Neutrophil (primary cell): ENCODE data around the gene KIR3DL3.
"Not testable (repeated sequence)": the region's sequence is repeated elsewhere in the genome, so short reads cannot be mapped to it uniquely, and the experiment has no call there.

Source experiments
- H3K27ac ChIP-seq: fragments of 200-600 bp; sonication (generic); 2 replicates; pipeline ENCODE4 v1.5.1; 2016; ENCODE audit warnings: mild to moderate bottlenecking, moderate library complexity
- H3K27me3 ChIP-seq: fragments of 200-600 bp; sonication (generic); 2 replicates; pipeline ENCODE4 v1.6.0; 2016; ENCODE audit warnings: mild to moderate bottlenecking
- H3K36me3 ChIP-seq: fragments of 200-600 bp; sonication (generic); 2 replicates; pipeline ENCODE4 v1.5.1; 2017
- H3K4me1 ChIP-seq, 2 experiments: fragments of 200-600 bp in 1 of 2; sonication (generic) in 1 of 2; 1 replicate in 1 of 2; 2 replicates in 1 of 2; pipeline versions ENCODE4 v1.5.1 to v1.6.1; 2013 to 2016; ENCODE audit warnings: low read depth in 1 of 2, low read length in 1 of 2, mild to moderate bottlenecking in 1 of 2, moderate library complexity in 1 of 2; ENCODE audit not compliant: control insufficient read depth in 1 of 2, insufficient read depth in 1 of 2
- H3K4me3 ChIP-seq, 2 experiments: fragments of 200-600 bp in 1 of 2; sonication (generic) in 1 of 2; 1 replicate in 1 of 2; 2 replicates in 1 of 2; pipeline ENCODE4 v1.5.1; 2013 to 2016; ENCODE audit warnings: low read depth in 1 of 2, low read length in 1 of 2, mild to moderate bottlenecking in 1 of 2, moderate library complexity in 1 of 2
- H3K9me3 ChIP-seq: fragments of 200-600 bp; sonication (generic); 2 replicates; pipeline ENCODE4 v1.5.1; 2016
- TF ChIP-seq, protein P1 (sequence below): fragments of 200-600 bp; sonication (generic); IDR thresholded peaks from 2 replicates; pipeline ENCODE4 v1.5.1; 2016; ENCODE audit warnings: antibody characterized with exemption

The KIR3DL3 gene

DNA sequence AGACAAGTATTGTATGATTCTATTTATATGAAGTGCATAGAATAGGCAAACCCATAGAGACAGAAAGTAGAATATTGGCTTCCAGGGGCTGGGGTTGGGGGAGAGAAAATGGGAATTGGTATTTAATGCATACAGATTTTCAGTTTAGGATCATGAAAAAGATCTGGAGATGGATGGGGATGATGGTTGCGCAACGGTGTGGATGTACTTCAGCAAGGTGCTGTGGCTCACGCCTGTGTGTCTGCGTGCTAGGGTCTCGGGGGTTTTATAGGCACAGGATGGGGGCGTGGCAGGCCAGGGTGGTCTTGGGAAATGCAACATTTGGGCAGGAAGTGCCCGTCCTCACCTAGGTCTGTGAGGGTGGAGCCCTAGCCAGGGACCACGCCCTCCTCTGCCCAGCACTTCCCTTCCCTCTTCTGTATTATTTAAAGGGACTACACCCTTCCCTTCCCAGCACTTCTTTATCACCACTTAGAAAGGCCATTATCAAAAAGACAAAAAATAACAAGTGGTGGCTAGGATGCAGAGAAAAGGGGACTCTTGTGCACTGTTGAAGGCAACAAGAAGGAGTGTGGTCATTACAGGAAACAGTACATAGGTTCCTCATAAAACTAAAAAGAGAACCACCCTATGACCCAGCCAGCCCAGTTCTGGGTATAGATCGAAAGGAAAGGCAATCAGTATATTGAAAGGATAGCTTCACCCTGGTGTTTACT is 32.5 kb upstream of the KIR3DL3 start:
- Histone ChIP-seq H3K4me3 (no peak overlapping the region), H3K9me3 (no peaks in the 10 kb centered on the region), H3K4me1 (peaks cover 7 to 9% of the 10 kb centered on the region in 2 experiments), H3K27me3 (peaks cover 41% of the 10 kb centered on the region), H3K36me3 (no peaks in the 10 kb centered on the region), H3K27ac (no peak overlapping the region)
- TF ChIP-seq, protein P1, sequence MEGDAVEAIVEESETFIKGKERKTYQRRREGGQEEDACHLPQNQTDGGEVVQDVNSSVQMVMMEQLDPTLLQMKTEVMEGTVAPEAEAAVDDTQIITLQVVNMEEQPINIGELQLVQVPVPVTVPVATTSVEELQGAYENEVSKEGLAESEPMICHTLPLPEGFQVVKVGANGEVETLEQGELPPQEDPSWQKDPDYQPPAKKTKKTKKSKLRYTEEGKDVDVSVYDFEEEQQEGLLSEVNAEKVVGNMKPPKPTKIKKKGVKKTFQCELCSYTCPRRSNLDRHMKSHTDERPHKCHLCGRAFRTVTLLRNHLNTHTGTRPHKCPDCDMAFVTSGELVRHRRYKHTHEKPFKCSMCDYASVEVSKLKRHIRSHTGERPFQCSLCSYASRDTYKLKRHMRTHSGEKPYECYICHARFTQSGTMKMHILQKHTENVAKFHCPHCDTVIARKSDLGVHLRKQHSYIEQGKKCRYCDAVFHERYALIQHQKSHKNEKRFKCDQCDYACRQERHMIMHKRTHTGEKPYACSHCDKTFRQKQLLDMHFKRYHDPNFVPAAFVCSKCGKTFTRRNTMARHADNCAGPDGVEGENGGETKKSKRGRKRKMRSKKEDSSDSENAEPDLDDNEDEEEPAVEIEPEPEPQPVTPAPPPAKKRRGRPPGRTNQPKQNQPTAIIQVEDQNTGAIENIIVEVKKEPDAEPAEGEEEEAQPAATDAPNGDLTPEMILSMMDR = no peak

DNA sequence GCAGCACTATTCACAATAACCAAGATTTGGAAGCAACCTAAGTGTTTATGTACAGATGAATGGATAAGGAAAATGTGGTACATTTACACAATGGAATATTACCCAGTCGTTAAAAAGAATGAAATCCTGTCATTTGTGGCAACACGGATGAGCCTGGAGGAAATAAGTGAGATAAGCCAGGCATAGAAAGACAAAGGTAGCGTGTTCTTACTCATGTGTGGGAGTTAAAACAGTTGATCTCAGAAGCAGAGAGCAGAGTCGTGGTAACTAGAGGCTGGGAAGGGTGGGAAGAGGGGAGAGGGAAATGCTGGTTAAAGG is 32.0 kb upstream of the KIR3DL3 start:
- H3K27me3 ChIP-seq = peaks cover 36% of the 10 kb centered on the region

DNA sequence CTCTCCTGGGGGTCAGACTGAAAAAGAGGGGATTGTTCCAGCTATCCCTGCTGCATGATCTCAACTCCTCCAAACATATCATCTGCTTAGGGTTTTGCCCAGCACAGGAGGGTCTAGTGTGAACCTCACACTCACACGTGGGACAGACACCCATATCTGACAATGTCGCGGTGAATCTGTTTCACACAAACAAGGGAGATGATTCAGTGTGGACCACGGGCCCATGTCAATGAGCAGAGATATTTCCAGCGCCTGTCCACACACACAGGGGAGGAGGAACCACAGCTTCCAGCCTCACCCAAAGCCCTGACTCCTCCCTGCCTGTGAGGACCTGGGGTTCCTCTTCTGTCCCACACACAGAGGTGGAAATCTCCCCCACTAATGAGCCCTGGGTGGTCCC is 29.6 kb upstream of the KIR3DL3 start:
- Histone ChIP-seq H3K4me3 (no peak overlapping the region), H3K27ac (no peak overlapping the region), H3K27me3 (peaks cover 24% of the 10 kb centered on the region), H3K9me3 (no peaks in the 10 kb centered on the region), H3K4me1 (peaks cover 7 to 9% of the 10 kb centered on the region in 2 experiments), H3K36me3 (no peaks in the 10 kb centered on the region)
- TF ChIP-seq, protein P1 = no peak

More for the DNA sequence above, 32.0 kb upstream of the KIR3DL3 start:
- Histone ChIP-seq H3K4me1 (peaks cover 7 to 9% of the 10 kb centered on the region in 2 experiments), H3K27ac (no peak overlapping the region), H3K36me3 (no peaks in the 10 kb centered on the region), H3K4me3 (no peak overlapping the region), H3K9me3 (no peaks in the 10 kb centered on the region)
- TF ChIP-seq, protein P1 = no peak

DNA sequence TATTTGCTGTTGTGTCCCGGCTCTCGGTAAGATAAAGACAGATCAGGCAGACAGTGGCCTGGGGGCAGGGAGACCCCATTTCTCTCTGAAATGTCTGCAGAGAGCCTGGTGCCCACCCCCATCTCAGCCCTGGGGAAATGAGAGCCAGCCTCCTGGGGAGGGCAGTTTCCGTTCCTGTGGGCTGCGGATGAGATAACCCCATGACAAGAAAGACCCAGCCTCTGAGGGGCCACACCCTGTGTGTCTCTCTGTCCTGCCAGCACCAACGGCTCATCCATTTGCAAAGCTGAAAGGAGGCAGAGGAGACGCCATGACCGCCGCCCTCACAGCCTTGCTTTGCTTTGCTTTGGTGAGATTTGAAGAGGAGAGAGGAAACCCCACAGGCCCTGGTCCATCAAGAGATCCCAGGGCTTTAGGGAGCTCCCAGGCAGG is 28.1 kb upstream of the KIR3DL3 start:
- Histone ChIP-seq H3K4me1 (peaks cover 7 to 9% of the 10 kb centered on the region in 2 experiments), H3K27ac (no peak overlapping the region), H3K27me3 (peaks cover 32% of the 10 kb centered on the region), H3K36me3 (no peaks in the 10 kb centered on the region), H3K9me3 (no peaks in the 10 kb centered on the region), H3K4me3 (no peak overlapping the region)
- TF ChIP-seq, protein P1 = no peak

- peaks cover 38% of the 10 kb centered on the region for H3K27me3 ChIP-seq
- H3K27ac ChIP-seq = no peak overlapping the region
- peaks cover 5 to 6% of the 10 kb centered on the region in 2 experiments for H3K4me1 ChIP-seq
- TF ChIP-seq, protein P1 = no peak
- H3K4me3 ChIP-seq = no peak overlapping the region
- no peaks in the 10 kb centered on the region for H3K36me3 ChIP-seq
- no peaks in the 10 kb centered on the region for H3K9me3 ChIP-seq
Observed at GRCh38 chr19:54696766-54697165, 27.5 kb upstream of the KIR3DL3 start.

DNA sequence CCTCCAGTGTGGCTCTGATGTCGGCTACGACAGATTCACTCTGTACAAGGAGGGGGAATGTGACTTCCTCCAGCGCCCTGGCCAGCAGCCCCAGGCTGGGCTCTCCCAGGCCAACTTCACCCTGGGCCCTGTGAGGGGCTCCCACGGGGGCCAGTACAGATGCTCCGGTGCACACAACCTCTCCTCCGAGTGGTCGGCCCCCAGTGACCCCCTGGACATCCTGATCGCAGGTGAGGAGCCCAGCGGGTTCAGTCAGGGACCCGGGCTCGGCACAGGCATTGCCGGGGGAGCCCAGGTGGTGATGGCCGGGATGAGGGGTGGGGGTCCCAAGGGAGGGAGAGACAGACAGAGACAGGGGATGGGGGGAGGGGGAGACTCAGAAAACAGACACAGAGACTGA is 26.5 kb upstream of the KIR3DL3 start:
- H3K4me1 ChIP-seq, H3K9me3 ChIP-seq: not testable (repeated sequence)
- H3K27me3 ChIP-seq = peaks cover 44% of the 10 kb centered on the region

More for the DNA sequence above, 26.5 kb upstream of the KIR3DL3 start:
- not testable (repeated sequence) for H3K27ac ChIP-seq, H3K36me3 ChIP-seq, H3K4me3 ChIP-seq
